HEK293 (cell line): ENCODE data around the gene PPP1R3F.

ENCODE experiments used
- CTCF ChIP-seq: fragments of 450-650 bp; formaldehyde crosslinking; IDR thresholded peaks from 2 replicates; pipeline ENCODE4 v1.5.1; 2016; ENCODE audit warnings: missing biosample characterization, missing genetic modification characterization
- ZNF23 ChIP-seq: fragments of 450-650 bp; formaldehyde crosslinking; IDR thresholded peaks from 2 replicates; pipeline ENCODE4 v1.5.1; 2016; ENCODE audit warnings: missing biosample characterization, missing genetic modification characterization, borderline replicate concordance
- ZNF768 ChIP-seq: fragments of 450-650 bp; formaldehyde crosslinking; IDR thresholded peaks from 2 replicates; pipeline ENCODE4 v1.5.1; 2018; ENCODE audit warnings: missing biosample characterization, mild to moderate bottlenecking, missing genetic modification characterization

- TF ChIP-seq ZNF23, result no peak
- no peak for TF ChIP-seq ZNF768
- no peak for TF ChIP-seq CTCF (tag by site-specific recombination)
Observed at GRCh38 chrX:49220100-49220499, 49.5 kb upstream of the PPP1R3F start.
